IMR-90 (cell line): Measurements from ENCODE around the gene KIAA1614. TPM values are rescaled to one million over a fixed set of nuclear protein-coding genes. Genes with fewer than 3 reads are reported as not detected.

Source experiments
- ATAC-seq: fragments of 200-7000 bp; cut with Tn5 transposase; 2 replicates; pipeline ENCODE4 v1.9.1; 2020; ENCODE audit warnings: low read depth, mild to moderate bottlenecking, moderate library complexity
- BruUV-seq: library from RNA; stranded (reverse); fragments of 400-500 nt; replicated peaks from 2 replicates; lab custom pipeline; 2021; lab: Mats Ljungman, UMichigan
- CTCF ChIA-PET: fragments of 300-600 bp; formaldehyde crosslinking; extraction: SDS; loops from one replicate; lab custom pipeline; 2021; ENCODE audit warnings: antibody characterized with exemption; lab: Yijun Ruan, JAX
- POLR2A ChIA-PET: fragments of 300-600 bp; sonication (Branson Sonifier 250); formaldehyde crosslinking; loops from one replicate; lab custom pipeline; 2022; ENCODE audit warnings: antibody characterized with exemption; ENCODE audit not compliant: unreplicated experiment; lab: Charles Lee
- DNase-seq: peaks from one replicate; pipeline ENCODE4 v3.0.0; 2013
- H2AFZ ChIP-seq: replicated peaks from 2 replicates; pipeline ENCODE3; 2013; ENCODE audit warnings: low read length, mild to moderate bottlenecking; ENCODE audit not compliant: poor library complexity
- H2AK5ac ChIP-seq: 2 replicates; pipeline ENCODE4 v1.6.1; 2013; ENCODE audit warnings: low read depth, low read length, inconsistent platforms
- H2AK9ac ChIP-seq: replicated peaks from 2 replicates; pipeline ENCODE3; 2013; ENCODE audit warnings: mild to moderate bottlenecking, low read depth, low read length, moderate library complexity; ENCODE audit not compliant: poor library complexity
- H2BK120ac ChIP-seq: 2 replicates; pipeline ENCODE4 v1.6.1; 2013; ENCODE audit warnings: low read depth, low read length, inconsistent platforms
- H2BK15ac ChIP-seq: 3 replicates; pipeline ENCODE4 v1.6.1; 2013; ENCODE audit warnings: low read depth, low read length, inconsistent platforms
- H2BK20ac ChIP-seq: 2 replicates; pipeline ENCODE4 v1.6.1; 2013; ENCODE audit warnings: low read depth, mild to moderate bottlenecking, inconsistent platforms, low read length, moderate library complexity
- H2BK5ac ChIP-seq: 2 replicates; pipeline ENCODE4 v1.6.1; 2013; ENCODE audit warnings: mild to moderate bottlenecking, low read depth, low read length, inconsistent platforms; ENCODE audit not compliant: poor library complexity, severe bottlenecking
- H3K14ac ChIP-seq: replicated peaks from 2 replicates; pipeline ENCODE4 v1.6.1; 2013; ENCODE audit warnings: low read depth, low read length, inconsistent platforms
- H3K18ac ChIP-seq: 2 replicates; pipeline ENCODE4 v1.6.1; 2013; ENCODE audit warnings: low read depth, low read length, control low read depth
- H3K23ac ChIP-seq: 2 replicates; pipeline ENCODE4 v1.6.1; 2013; ENCODE audit warnings: low read depth, low read length, inconsistent platforms
- H3K27ac ChIP-seq: 2 replicates; pipeline ENCODE4 v1.5.1; 2013; ENCODE audit warnings: mild to moderate bottlenecking, control low read depth, low read length; ENCODE audit not compliant: insufficient read depth
- H3K27me3 ChIP-seq: 2 replicates; pipeline ENCODE4 v1.6.1; 2013; ENCODE audit warnings: low read length; ENCODE audit not compliant: control insufficient read depth, insufficient read depth
- H3K36me3 ChIP-seq: 2 replicates; pipeline ENCODE4 v1.6.1; 2013; ENCODE audit warnings: low read length, mixed read lengths; ENCODE audit not compliant: control insufficient read depth, insufficient read depth
- H3K4ac ChIP-seq: 2 replicates; pipeline ENCODE4 v1.6.1; 2013; ENCODE audit warnings: low read depth, low read length, inconsistent platforms
- H3K4me1 ChIP-seq: 2 replicates; pipeline ENCODE4 v1.6.1; 2013; ENCODE audit warnings: low read length, mixed read lengths; ENCODE audit not compliant: control insufficient read depth, insufficient read depth
- H3K4me2 ChIP-seq: 2 replicates; pipeline ENCODE4 v1.6.1; 2013; ENCODE audit warnings: low read depth, mild to moderate bottlenecking, control low read depth, low read length, moderate library complexity
- H3K4me3 ChIP-seq: 2 replicates; pipeline ENCODE4 v1.5.1; 2013; ENCODE audit warnings: low read depth, mild to moderate bottlenecking, control low read depth, low read length, moderate library complexity; ENCODE audit not compliant: insufficient read depth
- H3K56ac ChIP-seq: 2 replicates; pipeline ENCODE4 v1.6.1; 2013; ENCODE audit warnings: low read length, inconsistent platforms; ENCODE audit not compliant: insufficient read depth; ENCODE audit errors: extremely low read depth
- H3K79me1 ChIP-seq, 2 experiments: 2 replicates each; pipeline ENCODE4 v1.6.1; 2013; ENCODE audit warnings: low read length in 2 of 2, inconsistent platforms in 1 of 2, low read depth in 1 of 2
- H3K9ac ChIP-seq: 2 replicates; pipeline ENCODE4 v1.6.1; 2013; ENCODE audit warnings: low read depth, low read length, control low read depth
- H3K9me1 ChIP-seq: 2 replicates; pipeline ENCODE4 v1.6.1; 2013; ENCODE audit warnings: low read length, inconsistent platforms; ENCODE audit not compliant: insufficient read depth
- H3K9me3 ChIP-seq: 2 replicates; pipeline ENCODE4 v1.6.1; 2013; ENCODE audit warnings: low read length; ENCODE audit not compliant: control insufficient read depth, insufficient read depth
- H4K20me1 ChIP-seq: 2 replicates; pipeline ENCODE4 v1.6.1; 2013; ENCODE audit warnings: low read length, inconsistent platforms; ENCODE audit not compliant: insufficient read depth
- H4K5ac ChIP-seq: 2 replicates; pipeline ENCODE4 v1.6.1; 2013; ENCODE audit warnings: mild to moderate bottlenecking, low read depth, low read length, control low read depth
- H4K8ac ChIP-seq, 2 experiments: 2 replicates each; pipeline ENCODE4 v1.6.1; 2013; ENCODE audit warnings: low read depth in 2 of 2, low read length in 2 of 2, control low read depth in 1 of 2, inconsistent platforms in 1 of 2
- H4K91ac ChIP-seq: 2 replicates; pipeline ENCODE4 v1.6.1; 2013; ENCODE audit warnings: low read depth, low read length, inconsistent platforms; ENCODE audit not compliant: insufficient read depth
- BHLHE40 ChIP-seq: fragments of 150-350 bp; IDR thresholded peaks from 2 replicates; pipeline ENCODE4 v1.6.1; 2016; ENCODE audit warnings: mild to moderate bottlenecking, low read depth, low read length
- CEBPB ChIP-seq: IDR thresholded peaks from 2 replicates; pipeline ENCODE4 v1.6.1; 2012; ENCODE audit warnings: low read depth, low read length, improper control_type of control experiment
- CTCF ChIP-seq: conservative IDR thresholded peaks from 2 replicates; pipeline ENCODE4 v1.5.1; 2012; ENCODE audit warnings: mild to moderate bottlenecking, low read depth, low read length, improper control_type of control experiment
- ELK1 ChIP-seq: fragments of 150-350 bp; IDR thresholded peaks from 2 replicates; pipeline ENCODE4 v1.6.1; 2016; ENCODE audit warnings: low read depth, mild to moderate bottlenecking, low read length, moderate library complexity, borderline replicate concordance
- FOS ChIP-seq: fragments of 150-350 bp; IDR thresholded peaks from 2 replicates; pipeline ENCODE4 v1.6.1; 2016; ENCODE audit warnings: low read depth, low read length
- MAFK ChIP-seq: IDR thresholded peaks from 2 replicates; pipeline ENCODE4 v1.6.1; 2012; ENCODE audit warnings: low read depth, low read length, improper control_type of control experiment
- MAZ ChIP-seq: IDR thresholded peaks from 2 replicates; pipeline ENCODE4 v1.6.1; 2012; ENCODE audit warnings: low read depth, mild to moderate bottlenecking, low read length, improper control_type of control experiment, moderate library complexity, borderline replicate concordance
- MXI1 ChIP-seq: IDR thresholded peaks from 2 replicates; pipeline ENCODE4 v1.6.1; 2012; ENCODE audit warnings: low read depth, mild to moderate bottlenecking, low read length, moderate library complexity, borderline replicate concordance
- POLR2A ChIP-seq: IDR thresholded peaks from 2 replicates; pipeline ENCODE4 v1.6.1; 2012; ENCODE audit warnings: mild to moderate bottlenecking, low read depth, low read length
- RAD21 ChIP-seq: IDR thresholded peaks from 2 replicates; pipeline ENCODE4 v1.6.1; 2012; ENCODE audit warnings: low read length, improper control_type of control experiment
- RCOR1 ChIP-seq: IDR thresholded peaks from 2 replicates; pipeline ENCODE4 v1.6.1; 2012; ENCODE audit warnings: mild to moderate bottlenecking, low read length, improper control_type of control experiment; ENCODE audit not compliant: insufficient replicate concordance
- RFX5 ChIP-seq: IDR thresholded peaks from 2 replicates; pipeline ENCODE4 v1.8.0; 2012; ENCODE audit warnings: low read depth, mild to moderate bottlenecking, low read length, moderate library complexity
- USF2 ChIP-seq: fragments of 150-350 bp; IDR thresholded peaks from 2 replicates; pipeline ENCODE4 v1.6.1; 2017; ENCODE audit warnings: mild to moderate bottlenecking, antibody characterized with exemption, low read length, low read depth
- WGBS, 2 experiments: methylation state at CpG; one replicate each; pipeline versions ENCODE4 v1.1.5 to v1.1.7; 2013; ENCODE audit warnings: missing lambda C conversion rate in 2 of 2; ENCODE audit not compliant: insufficient read length in 1 of 2; ENCODE audit errors: extremely low coverage in 2 of 2; 5-methylcytosine and 5-hydroxymethylcytosine counted together
- dilution Hi-C: fragments of 300-500 bp; cut with HindIII; formaldehyde crosslinking; loops from one replicate; pipeline ENCODE4 v1.14.3; 2018; ENCODE audit warnings: low sequenced_read_pairs; ENCODE audit not compliant: unreplicated experiment
- in situ Hi-C: fragments of 300-500 bp; cut with MboI; formaldehyde crosslinking; loops from 3 replicates; pipeline ENCODE4 v1.14.3; 2019; ENCODE audit warnings: low sequenced_read_pairs, inconsistent platforms, mixed read lengths
- intact Hi-C: fragments of 100-400 bp; cut with micrococcal nuclease; formaldehyde crosslinking; loops from 2 replicates; pipeline ENCODE4 v1.10.0; 2022
- polyA plus RNA-seq, 3 experiments: library from polyadenylated mRNA; depleted of rRNA; stranded (reverse); fragments of >200 nt; gene quantifications; 2 replicates each; pipeline ENCODE4 v1.2.3, GENCODE V29; 2012; ENCODE audit warnings: low replicate concordance in 1 of 3
- total RNA-seq: library from RNA; depleted of rRNA; stranded (reverse); fragments of >200 nt; gene quantifications from 2 replicates; pipeline ENCODE4 v1.2.3, GENCODE V29; 2012

KIAA1614 gene
- total and polyA plus RNA-seq, 2 of the 4 experiments (the other 2 are of a cell fraction) = 1.8 to 3.5 TPM

- TF ChIP-seq MAZ = no peak
Observed at GRCh38 chr1:180923021-180923841, 10.5 kb downstream of the KIAA1614 start (continued).

- dilution Hi-C loops = no loop called here
- no peak overlapping the region for H4K5ac ChIP-seq
- TF ChIP-seq RCOR1 (no peak), MAZ (no peak), FOS (no peak), MXI1 (no peak), RAD21 (no peak), CEBPB (no peak), BHLHE40 (no peak), RFX5 (no peak), USF2 (no peak), POLR2A (no peak), CTCF (no peak), ELK1 (no peak), MAFK (no peak)
Observed at GRCh38 chr1:180923887-180924286, 11.2 kb downstream of the KIAA1614 start.

More at GRCh38 chr1:180923887-180924286, 11.2 kb downstream of the KIAA1614 start:
- no peak overlapping the region for H2BK20ac ChIP-seq
- peaks cover 6% of the 10 kb centered on the region; the same call in 1 of the 2 replicates for H3K36me3 ChIP-seq
- H3K79me1 ChIP-seq = peaks cover 0 to 2% of the 10 kb centered on the region in 2 experiments; a peak in 1 of 4 replicates
- H2AFZ ChIP-seq = no peak overlapping the region
- H3K9me1 ChIP-seq = 0 out of 2 replicates have a peak, but pooled peaks cover 4% of the 10 kb centered on the region
- intact Hi-C loops (no loop called here), in situ Hi-C loops (no loop called here)
- H3K56ac ChIP-seq = no peak overlapping the region
- no CpG with 5 or more reads among the region's 4 CpGs for WGBS, 2 experiments
- H3K27me3 ChIP-seq = no peaks in the 10 kb centered on the region
- no peak overlapping the region for H2AK5ac ChIP-seq
- no peak overlapping the region for H3K27ac ChIP-seq
- H4K91ac ChIP-seq = no peak overlapping the region
- H3K14ac ChIP-seq = no peak overlapping the region
- H3K23ac ChIP-seq = no peak overlapping the region
- no peak overlapping the region for H2BK120ac ChIP-seq
- ATAC-seq (no peak), DNase-seq (no peak)
- no peak overlapping the region for H2BK5ac ChIP-seq
- H2AK9ac ChIP-seq = no peak overlapping the region
- no peak overlapping the region for H3K18ac ChIP-seq
- H3K9ac ChIP-seq = no peak overlapping the region
- no peak overlapping the region for H3K4me2 ChIP-seq
- H3K4me3 ChIP-seq = no peak overlapping the region
- H2BK15ac ChIP-seq = no peak overlapping the region
- BruUV-seq = no TSS peak
- POLR2A ChIA-PET = no interaction called here
- peaks cover 16% of the 10 kb centered on the region for H3K4me1 ChIP-seq
- peaks cover 9% of the 10 kb centered on the region; the same call in 1 of the 2 replicates for H4K20me1 ChIP-seq
- no peak overlapping the region for H3K4ac ChIP-seq
- H4K8ac ChIP-seq = no peak overlapping the region
- CTCF ChIA-PET = no interaction called here
- H3K9me3 ChIP-seq = no peaks in the 10 kb centered on the region
